Esophagus (tissue), 2 donors: ENCODE measurements around the gene CD2AP. TPM values are rescaled to one million over a fixed set of nuclear protein-coding genes. Genes with fewer than 3 reads are reported as not detected.

ENCODE experiments used
- H3K27ac ChIP-seq, 2 donors: one replicate each; pipeline ENCODE4 v1.5.1; 2013; ENCODE audit warnings: low read depth in 2 of 2, mild to moderate bottlenecking in 2 of 2, inconsistent platforms in 1 of 2, low read length in 1 of 2, moderate library complexity in 1 of 2
- H3K27me3 ChIP-seq, 2 donors: one replicate each; pipeline ENCODE4 v1.6.1; 2013; ENCODE audit warnings: low read length in 2 of 2, control low read depth in 1 of 2, mild to moderate bottlenecking in 1 of 2; ENCODE audit not compliant: insufficient read depth in 2 of 2, control insufficient read depth in 1 of 2
- H3K36me3 ChIP-seq, 2 donors: one replicate each; pipeline ENCODE4 v1.6.1; 2013; ENCODE audit warnings: low read length in 1 of 2; ENCODE audit not compliant: control insufficient read depth in 2 of 2, insufficient read depth in 2 of 2
- H3K4me1 ChIP-seq, 2 donors: one replicate each; pipeline ENCODE4 v1.6.1; 2013; ENCODE audit warnings: low read length in 1 of 2; ENCODE audit not compliant: control insufficient read depth in 2 of 2, insufficient read depth in 2 of 2
- H3K4me3 ChIP-seq, 2 donors: one replicate each; pipeline ENCODE4 v1.5.1; 2013; ENCODE audit warnings: low read length in 2 of 2, mild to moderate bottlenecking in 2 of 2, low read depth in 1 of 2, moderate library complexity in 1 of 2
- H3K9me3 ChIP-seq, 2 donors: one replicate each; pipeline ENCODE4 v1.6.1; 2013; ENCODE audit warnings: mild to moderate bottlenecking in 2 of 2, low read depth in 1 of 2, low read length in 1 of 2, moderate library complexity in 1 of 2; ENCODE audit not compliant: control insufficient read depth in 2 of 2, insufficient read depth in 1 of 2
- WGBS, 2 donors: extraction: QIAGEN DNeasy Blood & Tissue Kit; methylation state at CpG; one replicate each; pipeline ENCODE4 v1.1.7; 2013; 5-methylcytosine and 5-hydroxymethylcytosine counted together
- polyA plus RNA-seq, 2 donors: library from polyadenylated mRNA; stranded (reverse); fragments of 200-250 nt; gene quantifications; one replicate each; pipeline ENCODE4 v1.2.3, GENCODE V29; 2013
- donor health status: healthy with polysubstance abuse.
- donor health status: Bipolar disorder and iron deficiency.

The CD2AP gene
- polyA plus RNA-seq, 2 donors: 12.9 to 14.8 TPM

DNA sequence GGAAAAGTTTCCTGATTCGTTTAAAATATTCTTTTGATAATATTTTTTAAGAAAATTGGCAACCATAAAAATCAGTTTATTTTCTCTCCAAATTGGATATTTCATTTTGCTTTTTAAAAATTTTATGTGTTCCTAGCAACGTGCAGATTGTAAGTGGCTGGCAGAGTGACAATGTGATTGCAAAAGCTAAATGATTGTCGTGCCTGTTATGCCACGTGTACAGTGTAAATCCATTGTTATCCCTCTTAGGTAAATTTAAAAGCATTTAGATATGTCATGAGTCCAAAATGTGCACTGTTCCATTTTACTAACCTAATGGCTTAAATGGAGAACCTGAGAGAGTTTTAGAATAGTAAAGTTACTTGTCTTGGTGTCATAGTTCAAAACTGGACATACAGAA is 126.4 kb downstream of the CD2AP start:
- Histone ChIP-seq H3K27me3 (no peaks in the 10 kb centered on the region), H3K36me3 (peaks cover 0 to 2% of the 10 kb centered on the region in 2 donors), H3K27ac (no peak overlapping the region), H3K4me3 (no peak overlapping the region), H3K9me3 (no peaks in the 10 kb centered on the region), H3K4me1 (no peaks in the 10 kb centered on the region)
- 47 to 53% methylated on average over 4 of the region's 4 CpGs for WGBS, 2 donors

DNA sequence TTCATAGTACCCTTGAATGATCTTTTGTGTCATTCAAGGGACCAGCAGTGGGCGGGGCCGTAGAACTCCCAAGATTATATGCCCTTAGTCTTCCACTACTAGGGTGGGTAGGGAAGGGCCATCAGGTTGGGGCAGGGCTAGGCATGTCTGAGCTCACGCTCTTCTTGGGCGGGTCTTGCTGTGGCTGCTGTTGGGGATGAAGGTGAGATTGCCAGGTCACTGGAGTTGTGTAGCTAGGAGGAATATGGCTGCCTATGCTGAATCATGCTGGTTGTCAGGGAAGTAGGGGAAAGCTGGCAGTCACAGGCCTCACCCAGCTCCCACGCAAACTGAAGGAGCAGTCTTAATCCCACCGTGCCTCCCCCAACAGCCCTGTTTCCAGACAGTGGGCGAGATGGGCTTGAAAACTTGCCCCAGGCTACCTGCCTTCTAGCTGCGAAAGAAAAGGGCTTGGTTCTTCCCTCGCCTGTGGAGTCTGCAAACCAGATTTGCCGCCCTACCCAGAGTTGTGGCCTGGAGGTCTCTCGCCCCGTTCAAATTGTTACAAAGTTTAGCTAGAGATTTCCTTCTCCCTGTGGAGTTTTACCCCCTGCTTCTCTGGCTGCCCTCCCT is 144.4 kb downstream of the CD2AP start:
- H3K27ac ChIP-seq: peak overlapping the region in 1 of 2 donors; percentile 51
- 84 to 85% methylated on average over 12 of the region's 12 CpGs for WGBS, 2 donors
- H3K27me3 ChIP-seq: no peaks in the 10 kb centered on the region
- H3K4me3 ChIP-seq: no peak overlapping the region
- peaks cover 0 to under 1% of the 10 kb centered on the region in 2 donors for H3K36me3 ChIP-seq
- peaks cover 2 to 3% of the 10 kb centered on the region in 2 donors for H3K4me1 ChIP-seq
- no peaks in the 10 kb centered on the region for H3K9me3 ChIP-seq

DNA sequence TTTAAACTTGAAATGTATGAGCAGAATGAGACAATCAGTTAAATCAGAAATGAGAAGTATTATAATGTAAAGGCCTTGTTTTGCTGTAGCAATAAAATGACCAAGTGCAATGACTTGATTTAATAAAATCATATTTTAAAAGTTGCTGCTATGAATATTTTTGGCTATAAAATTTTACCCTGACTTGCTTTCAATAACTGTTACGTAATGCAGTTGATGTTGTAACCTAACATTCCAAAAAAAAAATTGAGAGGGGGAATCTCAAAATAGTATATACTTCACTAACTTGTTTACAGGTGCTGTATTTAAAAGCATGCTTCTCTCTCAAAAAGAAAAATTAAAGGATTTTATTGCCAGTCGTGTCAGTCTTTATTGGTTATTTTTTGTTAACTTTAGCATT is 149.2 kb downstream of the CD2AP start:
- no peaks in the 10 kb centered on the region for H3K36me3 ChIP-seq
- H3K9me3 ChIP-seq: no peaks in the 10 kb centered on the region
- H3K27ac ChIP-seq: no peak overlapping the region
- no peaks in the 10 kb centered on the region for H3K27me3 ChIP-seq
- WGBS, 2 donors: 65 to 88% methylated on average over 2 of the region's 2 CpGs
- H3K4me3 ChIP-seq: no peak overlapping the region
- peaks cover 2 to 3% of the 10 kb centered on the region in 2 donors for H3K4me1 ChIP-seq

DNA sequence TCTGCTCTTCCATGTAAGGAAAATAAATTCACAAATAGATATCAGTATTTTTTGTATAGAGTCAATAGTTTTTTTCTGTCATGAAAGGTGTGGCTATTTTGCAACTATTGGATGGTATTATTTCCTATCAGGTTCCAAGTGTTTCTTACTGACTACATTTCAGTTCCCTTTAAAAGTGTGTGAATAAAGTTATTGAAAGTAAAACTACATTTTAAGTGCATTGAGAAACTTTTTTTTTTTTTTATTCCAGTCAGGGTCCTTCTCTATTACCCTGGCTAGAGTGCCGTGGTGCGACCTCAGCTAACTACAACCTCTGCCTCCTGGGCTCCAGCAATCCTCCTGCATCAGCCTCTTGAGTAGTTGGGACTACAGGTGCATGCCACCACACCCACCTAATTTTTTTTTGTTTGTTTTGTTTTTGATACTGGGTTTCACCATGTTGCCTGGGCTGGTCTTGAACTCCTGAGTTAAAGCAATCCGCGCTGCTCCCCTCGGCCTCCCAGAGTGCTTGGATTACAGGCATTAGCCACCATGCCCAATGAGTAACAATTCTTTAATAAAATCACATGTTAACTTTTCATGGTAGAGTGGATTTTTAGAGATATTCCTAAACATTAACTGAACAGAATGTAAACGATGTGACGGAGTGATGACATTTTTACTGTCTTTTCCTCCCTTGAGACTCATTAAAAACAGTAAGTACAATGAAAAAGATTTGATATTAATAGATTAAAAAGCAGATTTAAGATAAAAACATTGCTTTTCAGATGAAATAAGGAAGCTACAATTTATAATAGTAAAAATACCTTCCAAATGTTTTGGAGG is 151.1 kb downstream of the CD2AP start:
- H3K27ac ChIP-seq: no peak overlapping the region
- H3K27me3 ChIP-seq: no peaks in the 10 kb centered on the region
- WGBS, 2 donors: 86 to 88% methylated on average over 7 of the region's 7 CpGs
- H3K9me3 ChIP-seq: no peaks in the 10 kb centered on the region
- no peak overlapping the region for H3K4me3 ChIP-seq
- H3K4me1 ChIP-seq: no peaks in the 10 kb centered on the region
- H3K36me3 ChIP-seq: no peaks in the 10 kb centered on the region

DNA sequence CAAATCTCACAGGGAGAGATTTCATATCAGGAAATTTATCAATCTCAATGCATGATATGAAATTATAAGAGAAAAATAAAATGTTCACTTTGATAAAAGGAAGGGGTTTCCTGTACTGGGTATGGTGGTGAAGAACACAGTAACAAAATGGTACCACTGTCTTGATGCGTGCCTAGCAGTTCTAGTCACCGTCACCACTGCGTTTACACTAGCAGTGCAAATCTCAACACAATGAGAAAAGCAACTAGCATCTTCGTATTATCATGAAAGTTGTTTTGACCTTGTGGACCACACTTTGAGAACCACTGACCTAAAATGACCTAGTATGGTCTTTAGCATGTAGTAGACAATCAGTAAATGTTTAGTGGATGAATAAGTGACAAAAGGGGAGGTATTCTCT is 152.4 kb downstream of the CD2AP start:
- Histone ChIP-seq H3K9me3 (no peaks in the 10 kb centered on the region), H3K27me3 (no peaks in the 10 kb centered on the region), H3K4me3 (no peak overlapping the region), H3K4me1 (no peaks in the 10 kb centered on the region), H3K27ac (no peak overlapping the region), H3K36me3 (no peaks in the 10 kb centered on the region)
- 88% methylated on average over 4 of the region's 4 CpGs for WGBS, 2 donors

DNA sequence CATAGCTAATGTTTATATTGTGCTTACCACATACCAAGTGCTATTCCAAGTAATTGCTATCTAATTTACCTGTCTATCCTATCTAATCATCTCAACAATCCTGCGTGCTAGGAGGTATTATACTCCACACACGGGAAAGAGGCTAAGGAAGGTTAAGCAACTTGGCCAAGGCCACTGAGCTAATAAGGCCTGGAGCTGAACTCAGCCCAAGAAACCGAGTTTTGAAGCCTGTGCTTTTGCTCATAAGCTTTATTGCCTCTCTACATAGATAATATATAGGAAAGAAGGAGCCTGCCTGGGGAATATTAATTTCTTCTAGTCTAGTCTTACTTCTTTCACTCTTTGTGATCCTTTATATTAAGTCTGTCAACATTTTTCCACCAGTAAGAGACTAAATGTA is 153.0 kb downstream of the CD2AP start:
- 54 to 73% methylated on average over 3 of the region's 3 CpGs for WGBS, 2 donors
- no peaks in the 10 kb centered on the region for H3K4me1 ChIP-seq
- H3K4me3 ChIP-seq: no peak overlapping the region
- no peaks in the 10 kb centered on the region for H3K27me3 ChIP-seq
- H3K9me3 ChIP-seq: no peaks in the 10 kb centered on the region
- no peak overlapping the region for H3K27ac ChIP-seq
- no peaks in the 10 kb centered on the region for H3K36me3 ChIP-seq

DNA sequence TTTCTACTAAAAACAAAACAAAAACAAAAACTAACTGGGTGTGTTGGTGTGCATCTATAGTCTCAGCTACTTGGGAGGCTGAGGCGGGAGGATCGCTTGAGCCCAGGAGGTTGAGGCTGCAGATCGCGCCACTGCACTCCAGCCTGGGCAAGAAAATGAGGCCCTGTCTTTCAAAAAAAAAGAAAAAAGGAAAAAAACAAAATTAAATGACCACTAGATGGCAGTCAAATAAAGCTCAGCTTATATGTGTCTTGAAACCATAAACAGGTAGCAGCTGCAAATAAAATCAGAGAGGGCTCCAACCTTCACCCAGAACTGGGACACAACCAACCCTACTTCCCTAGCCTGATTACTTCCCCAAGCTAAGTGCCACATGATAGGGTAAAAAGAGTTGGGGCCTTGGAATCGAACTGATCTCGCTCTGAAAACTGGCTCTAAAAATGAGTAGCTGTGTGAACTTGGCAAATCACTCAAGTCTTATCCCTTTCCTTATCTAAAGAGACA is 153.7 kb downstream of the CD2AP start:
- Histone ChIP-seq H3K9me3 (no peaks in the 10 kb centered on the region), H3K4me3 (no peak overlapping the region), H3K27ac (no peak overlapping the region), H3K4me1 (no peaks in the 10 kb centered on the region), H3K27me3 (no peaks in the 10 kb centered on the region), H3K36me3 (no peaks in the 10 kb centered on the region)
- 47 to 55% methylated on average over 6 of the region's 6 CpGs for WGBS, 2 donors

DNA sequence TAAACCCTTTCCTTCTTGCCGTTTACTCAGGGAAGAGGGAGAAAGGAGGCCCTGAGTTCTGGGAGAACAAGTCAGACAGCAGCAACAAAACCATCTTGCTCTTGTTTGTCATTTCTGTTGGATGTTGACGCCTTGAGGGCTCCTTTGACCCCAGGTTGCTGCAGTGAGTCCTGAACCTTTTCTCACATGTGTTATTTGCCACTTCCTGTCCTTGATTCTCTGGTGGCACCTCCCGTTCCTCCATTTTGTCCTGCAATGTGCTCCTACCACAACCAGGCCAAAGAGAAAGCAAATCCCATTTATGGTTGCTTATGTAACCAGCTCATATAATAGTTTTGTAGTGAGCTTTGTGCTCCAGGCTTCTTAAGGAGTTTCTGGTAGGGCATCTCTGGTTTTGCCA is 154.2 kb downstream of the CD2AP start:
- Histone ChIP-seq H3K36me3 (no peaks in the 10 kb centered on the region), H3K27ac (no peak overlapping the region), H3K4me3 (no peak overlapping the region), H3K9me3 (no peaks in the 10 kb centered on the region), H3K27me3 (no peaks in the 10 kb centered on the region), H3K4me1 (no peaks in the 10 kb centered on the region)
- 47 to 50% methylated on average over 3 of the region's 3 CpGs for WGBS, 2 donors

DNA sequence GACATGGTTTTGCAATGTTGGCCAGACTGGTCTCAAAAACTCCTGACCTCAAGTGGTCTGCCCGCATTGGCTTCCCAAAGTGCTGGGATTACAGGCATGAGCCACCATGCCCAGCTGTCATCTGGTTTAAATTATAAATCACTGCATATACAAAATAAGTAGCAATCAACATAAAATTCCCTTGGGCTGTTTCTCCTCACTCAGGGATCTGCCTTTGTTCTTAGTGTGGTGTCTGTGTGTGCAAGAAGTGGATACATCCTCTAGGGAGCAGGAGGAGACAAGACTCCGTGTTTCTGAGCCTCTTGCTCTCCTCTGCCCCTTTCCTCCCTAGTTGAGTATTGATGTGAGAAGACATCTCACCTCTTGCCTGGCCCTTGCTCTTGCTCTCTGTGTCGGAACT is 155.6 kb downstream of the CD2AP start:
- H3K27me3 ChIP-seq: no peaks in the 10 kb centered on the region
- H3K9me3 ChIP-seq: no peaks in the 10 kb centered on the region
- H3K4me1 ChIP-seq: no peaks in the 10 kb centered on the region
- no peak overlapping the region for H3K27ac ChIP-seq
- H3K36me3 ChIP-seq: no peaks in the 10 kb centered on the region
- WGBS, 2 donors: 65 to 73% methylated on average over 3 of the region's 3 CpGs
- no peak overlapping the region for H3K4me3 ChIP-seq
